EL (cell line): ENCODE measurements around the gene PIK3R3.

Experiments used
- DNase-seq: peaks from one replicate; pipeline ENCODE4 v3.0.0-alpha.2; 2016

PIK3R3 gene

GRCh38 chr1:46020010-46020409 lies 112.4 kb downstream of the PIK3R3 start:
- no peak for DNase-seq

GRCh38 chr1:46019348-46019747 lies 113.1 kb downstream of the PIK3R3 start:
- DNase-seq, result no peak

GRCh38 chr1:46017876-46018503 lies 114.4 kb downstream of the PIK3R3 start:
- no peak for DNase-seq

- DNase-seq, result no peak
Measured at GRCh38 chr1:46013581-46013980, 118.8 kb downstream of the PIK3R3 start.

GRCh38 chr1:46012236-46012635 lies 120.2 kb downstream of the PIK3R3 start:
- no peak for DNase-seq

GRCh38 chr1:46011121-46011695 lies 121.2 kb downstream of the PIK3R3 start:
- no peak for DNase-seq

GRCh38 chr1:46010611-46011010 lies 121.8 kb downstream of the PIK3R3 start:
- DNase-seq, result no peak

- no peak for DNase-seq
Measured at GRCh38 chr1:46008585-46008984, 123.8 kb downstream of the PIK3R3 start.

GRCh38 chr1:46005594-46005993 lies 126.8 kb downstream of the PIK3R3 start:
- no peak for DNase-seq

- no peak for DNase-seq
Measured at GRCh38 chr1:46004492-46004891, 127.9 kb downstream of the PIK3R3 start.

GRCh38 chr1:46003315-46003714 lies 129.1 kb downstream of the PIK3R3 start:
- DNase-seq, result no peak

- no peak for DNase-seq
Measured at GRCh38 chr1:46002551-46003150, 129.8 kb downstream of the PIK3R3 start.

- no peak for DNase-seq
Measured at GRCh38 chr1:46001081-46001785, 131.2 kb downstream of the PIK3R3 start.

- no peak for DNase-seq
Measured at GRCh38 chr1:45999507-45999906, 132.9 kb downstream of the PIK3R3 start.

GRCh38 chr1:45998020-45998617 lies 134.3 kb downstream of the PIK3R3 start:
- no peak for DNase-seq

- no peak for DNase-seq
Measured at GRCh38 chr1:45995298-45995697, 137.1 kb downstream of the PIK3R3 start.

- DNase-seq, result no peak
Measured at GRCh38 chr1:45994423-45994822, 138.0 kb downstream of the PIK3R3 start.
